HG03520 (cell line): ENCODE measurements around the gene YIPF2.
A peak's percentile ranks its signal among the peaks of the same experiment; 100 is the strongest.
"Not testable (repeated sequence)": the region's sequence is repeated elsewhere in the genome, so short reads cannot be mapped to it uniquely, and the experiment has no call there.

Experiments
- ATAC-seq: cut with Tn5 transposase; IDR thresholded peaks from one replicate; pipeline ENCODE4 v1.9.1; 2021; ENCODE audit warnings: mild to moderate bottlenecking, moderate library complexity; ENCODE audit not compliant: unreplicated experiment

Gene YIPF2

GRCh38 chr19:10928563-10929401, at the start of gene YIPF2, which contains the start of gene TIMM29:
TSS of gene YIPF2 (minus strand) at chr19:10928639. CDS start at chr19:10928410, 229 bp downstream.
TSS of gene TIMM29 (plus strand) at chr19:10928811. CDS start at chr19:10928823, 12 bp downstream.
- ATAC-seq: peak; percentile 76

- no peak for ATAC-seq
These were observed 49.3 kb upstream of the YIPF2 start for GRCh38 chr19:10977742-10978092.

GRCh38 chr19:10976131-10976892, 47.9 kb upstream of the YIPF2 start:
- no peak for ATAC-seq

- no peak for ATAC-seq
These were observed 47.1 kb upstream of the YIPF2 start for GRCh38 chr19:10975374-10976130.

- no peak for ATAC-seq
These were observed 42.8 kb upstream of the YIPF2 start for GRCh38 chr19:10971107-10971726.

GRCh38 chr19:10968527-10969135, 40.2 kb upstream of the YIPF2 start:
- no peak for ATAC-seq

GRCh38 chr19:10966809-10967208, 38.4 kb upstream of the YIPF2 start:
- ATAC-seq: no peak

- ATAC-seq: no peak
These were observed 37.0 kb upstream of the YIPF2 start for GRCh38 chr19:10965398-10965797.

GRCh38 chr19:10964903-10965302, 36.5 kb upstream of the YIPF2 start:
- no peak for ATAC-seq

GRCh38 chr19:10963865-10964264, 35.4 kb upstream of the YIPF2 start:
- no peak for ATAC-seq

GRCh38 chr19:10962863-10963262, 34.4 kb upstream of the YIPF2 start:
- no peak for ATAC-seq

- ATAC-seq: peak; percentile 31
These were observed 32.8 kb upstream of the YIPF2 start for GRCh38 chr19:10961073-10961860.

- ATAC-seq: peak; percentile 67
These were observed 32.1 kb upstream of the YIPF2 start, which contains the start of gene SMARCA4 for GRCh38 chr19:10960314-10961072. TSS of gene SMARCA4 (plus strand) at chr19:10961030. CDS start at chr19:10984152, 23,122 bp downstream.

- not testable (repeated sequence) for ATAC-seq
These were observed 31.0 kb upstream of the YIPF2 start for GRCh38 chr19:10959277-10959968.

- no peak for ATAC-seq
These were observed 24.4 kb upstream of the YIPF2 start for GRCh38 chr19:10952809-10953208.

GRCh38 chr19:10946958-10947657, 18.7 kb upstream of the YIPF2 start:
- ATAC-seq: no peak

GRCh38 chr19:10945264-10945663, 16.8 kb upstream of the YIPF2 start:
- no peak for ATAC-seq
